ENCODE data around the gene MDK. TPM values are rescaled to one million over a fixed set of nuclear protein-coding genes. Genes with fewer than 3 reads are reported as not detected.

MDK gene
- total RNA-seq, 3 donors from 2014 or later: 103 to 672 (median 193) TPM

GRCh38 chr11:46366260-46366659, 15.2 kb upstream of the MDK start:
- intact Hi-C loops (cut with DNase I, micrococcal nuclease): no loop called here
- Histone ChIP-seq H3K36me3 (ENCODE audit: low read depth) (no peaks in the 10 kb centered on the region), H3K9me3 (no peaks in the 10 kb centered on the region), H3K4me3 (no peak overlapping the region), H3K4me1 (ENCODE audit: low read depth) (no peaks in the 10 kb centered on the region)
- no peak for DNase-seq
- TF ChIP-seq CTCF (IDR thresholded peaks at IDR 0.05): no peak
- no peak for ATAC-seq

GRCh38 chr11:46366661-46367161, 14.8 kb upstream of the MDK start:
- Histone ChIP-seq H3K4me1 (ENCODE audit: low read depth) (no peaks in the 10 kb centered on the region), H3K4me3 (no peak overlapping the region), H3K9me3 (no peaks in the 10 kb centered on the region), H3K36me3 (ENCODE audit: low read depth) (no peaks in the 10 kb centered on the region)
- intact Hi-C loops (cut with DNase I, micrococcal nuclease): no loop called here
- TF ChIP-seq CTCF (IDR thresholded peaks at IDR 0.05): no peak
- ATAC-seq (no peak), DNase-seq (no peak)

- ATAC-seq: peak; percentile 76
- intact Hi-C loops (cut with DNase I, micrococcal nuclease): no loop called here
- DNase-seq: peak; percentile 71 to 82 (median 80)
- peak; percentile 87 for TF ChIP-seq CTCF (IDR thresholded peaks at IDR 0.05)
- Histone ChIP-seq H3K4me1 (ENCODE audit: low read depth) (no peaks in the 10 kb centered on the region), H3K36me3 (ENCODE audit: low read depth) (no peaks in the 10 kb centered on the region), H3K4me3 (no peak overlapping the region), H3K9me3 (no peaks in the 10 kb centered on the region)
These were observed 14.1 kb upstream of the MDK start for GRCh38 chr11:46367244-46367915.

GRCh38 chr11:46367916-46368267, 13.6 kb upstream of the MDK start:
- H3K4me3 ChIP-seq: no peak overlapping the region
- DNase-seq (no peak), ATAC-seq (no peak)
- H3K9me3 ChIP-seq: no peaks in the 10 kb centered on the region
- TF ChIP-seq CTCF (IDR thresholded peaks at IDR 0.05): peak; percentile 5
- H3K36me3 ChIP-seq (ENCODE audit: low read depth): no peaks in the 10 kb centered on the region
- intact Hi-C loops (cut with DNase I, micrococcal nuclease): no loop called here
- no peaks in the 10 kb centered on the region for H3K4me1 ChIP-seq (ENCODE audit: low read depth)

- H3K36me3 ChIP-seq (ENCODE audit: low read depth): no peaks in the 10 kb centered on the region
- intact Hi-C loops (cut with DNase I, micrococcal nuclease): no loop called here
- no peak overlapping the region for H3K4me3 ChIP-seq
- TF ChIP-seq CTCF (IDR thresholded peaks at IDR 0.05): peak; percentile 91
- H3K4me1 ChIP-seq (ENCODE audit: low read depth): no peaks in the 10 kb centered on the region
- DNase-seq (peak; percentile 56 to 66 (median 63)), ATAC-seq (peak; percentile 75)
- no peaks in the 10 kb centered on the region for H3K9me3 ChIP-seq
These were observed 11.9 kb upstream of the MDK start for GRCh38 chr11:46369458-46370152.
